IMR-90 (cell line): ENCODE data around the gene C3orf49. TPM values are rescaled to one million over a fixed set of nuclear protein-coding genes. Genes with fewer than 3 reads are reported as not detected.

Source experiments
- ATAC-seq: fragments of 200-7000 bp; cut with Tn5 transposase; 2 replicates; pipeline ENCODE4 v1.9.1; 2020; ENCODE audit warnings: low read depth, mild to moderate bottlenecking, moderate library complexity
- BruUV-seq: library from RNA; stranded (reverse); fragments of 400-500 nt; replicated peaks from 2 replicates; lab custom pipeline; 2021; lab: Mats Ljungman, UMichigan
- CTCF ChIA-PET: fragments of 300-600 bp; formaldehyde crosslinking; extraction: SDS; loops from one replicate; lab custom pipeline; 2021; ENCODE audit warnings: antibody characterized with exemption; lab: Yijun Ruan, JAX
- POLR2A ChIA-PET: fragments of 300-600 bp; sonication (Branson Sonifier 250); formaldehyde crosslinking; loops from one replicate; lab custom pipeline; 2022; ENCODE audit warnings: antibody characterized with exemption; ENCODE audit not compliant: unreplicated experiment; lab: Charles Lee
- DNase-seq: peaks from one replicate; pipeline ENCODE4 v3.0.0; 2013
- H2AFZ ChIP-seq: replicated peaks from 2 replicates; pipeline ENCODE3; 2013; ENCODE audit warnings: low read length, mild to moderate bottlenecking; ENCODE audit not compliant: poor library complexity
- H2AK5ac ChIP-seq: 2 replicates; pipeline ENCODE4 v1.6.1; 2013; ENCODE audit warnings: low read depth, low read length, inconsistent platforms
- H2AK9ac ChIP-seq: replicated peaks from 2 replicates; pipeline ENCODE3; 2013; ENCODE audit warnings: mild to moderate bottlenecking, low read depth, low read length, moderate library complexity; ENCODE audit not compliant: poor library complexity
- H2BK120ac ChIP-seq: 2 replicates; pipeline ENCODE4 v1.6.1; 2013; ENCODE audit warnings: low read depth, low read length, inconsistent platforms
- H2BK15ac ChIP-seq: 3 replicates; pipeline ENCODE4 v1.6.1; 2013; ENCODE audit warnings: low read depth, low read length, inconsistent platforms
- H2BK20ac ChIP-seq: 2 replicates; pipeline ENCODE4 v1.6.1; 2013; ENCODE audit warnings: low read depth, mild to moderate bottlenecking, inconsistent platforms, low read length, moderate library complexity
- H2BK5ac ChIP-seq: 2 replicates; pipeline ENCODE4 v1.6.1; 2013; ENCODE audit warnings: mild to moderate bottlenecking, low read depth, low read length, inconsistent platforms; ENCODE audit not compliant: poor library complexity, severe bottlenecking
- H3K14ac ChIP-seq: replicated peaks from 2 replicates; pipeline ENCODE4 v1.6.1; 2013; ENCODE audit warnings: low read depth, low read length, inconsistent platforms
- H3K18ac ChIP-seq: 2 replicates; pipeline ENCODE4 v1.6.1; 2013; ENCODE audit warnings: low read depth, low read length, control low read depth
- H3K23ac ChIP-seq: 2 replicates; pipeline ENCODE4 v1.6.1; 2013; ENCODE audit warnings: low read depth, low read length, inconsistent platforms
- H3K27ac ChIP-seq: 2 replicates; pipeline ENCODE4 v1.5.1; 2013; ENCODE audit warnings: mild to moderate bottlenecking, control low read depth, low read length; ENCODE audit not compliant: insufficient read depth
- H3K27me3 ChIP-seq: 2 replicates; pipeline ENCODE4 v1.6.1; 2013; ENCODE audit warnings: low read length; ENCODE audit not compliant: control insufficient read depth, insufficient read depth
- H3K36me3 ChIP-seq: 2 replicates; pipeline ENCODE4 v1.6.1; 2013; ENCODE audit warnings: low read length, mixed read lengths; ENCODE audit not compliant: control insufficient read depth, insufficient read depth
- H3K4ac ChIP-seq: 2 replicates; pipeline ENCODE4 v1.6.1; 2013; ENCODE audit warnings: low read depth, low read length, inconsistent platforms
- H3K4me1 ChIP-seq: 2 replicates; pipeline ENCODE4 v1.6.1; 2013; ENCODE audit warnings: low read length, mixed read lengths; ENCODE audit not compliant: control insufficient read depth, insufficient read depth
- H3K4me2 ChIP-seq: 2 replicates; pipeline ENCODE4 v1.6.1; 2013; ENCODE audit warnings: low read depth, mild to moderate bottlenecking, control low read depth, low read length, moderate library complexity
- H3K4me3 ChIP-seq: 2 replicates; pipeline ENCODE4 v1.5.1; 2013; ENCODE audit warnings: low read depth, mild to moderate bottlenecking, control low read depth, low read length, moderate library complexity; ENCODE audit not compliant: insufficient read depth
- H3K56ac ChIP-seq: 2 replicates; pipeline ENCODE4 v1.6.1; 2013; ENCODE audit warnings: low read length, inconsistent platforms; ENCODE audit not compliant: insufficient read depth; ENCODE audit errors: extremely low read depth
- H3K79me1 ChIP-seq, 2 experiments: 2 replicates each; pipeline ENCODE4 v1.6.1; 2013; ENCODE audit warnings: low read length in 2 of 2, inconsistent platforms in 1 of 2, low read depth in 1 of 2
- H3K9ac ChIP-seq: 2 replicates; pipeline ENCODE4 v1.6.1; 2013; ENCODE audit warnings: low read depth, low read length, control low read depth
- H3K9me1 ChIP-seq: 2 replicates; pipeline ENCODE4 v1.6.1; 2013; ENCODE audit warnings: low read length, inconsistent platforms; ENCODE audit not compliant: insufficient read depth
- H3K9me3 ChIP-seq: 2 replicates; pipeline ENCODE4 v1.6.1; 2013; ENCODE audit warnings: low read length; ENCODE audit not compliant: control insufficient read depth, insufficient read depth
- H4K20me1 ChIP-seq: 2 replicates; pipeline ENCODE4 v1.6.1; 2013; ENCODE audit warnings: low read length, inconsistent platforms; ENCODE audit not compliant: insufficient read depth
- H4K5ac ChIP-seq: 2 replicates; pipeline ENCODE4 v1.6.1; 2013; ENCODE audit warnings: mild to moderate bottlenecking, low read depth, low read length, control low read depth
- H4K8ac ChIP-seq, 2 experiments: 2 replicates each; pipeline ENCODE4 v1.6.1; 2013; ENCODE audit warnings: low read depth in 2 of 2, low read length in 2 of 2, control low read depth in 1 of 2, inconsistent platforms in 1 of 2
- H4K91ac ChIP-seq: 2 replicates; pipeline ENCODE4 v1.6.1; 2013; ENCODE audit warnings: low read depth, low read length, inconsistent platforms; ENCODE audit not compliant: insufficient read depth
- BHLHE40 ChIP-seq: fragments of 150-350 bp; IDR thresholded peaks from 2 replicates; pipeline ENCODE4 v1.6.1; 2016; ENCODE audit warnings: mild to moderate bottlenecking, low read depth, low read length
- CEBPB ChIP-seq: IDR thresholded peaks from 2 replicates; pipeline ENCODE4 v1.6.1; 2012; ENCODE audit warnings: low read depth, low read length, improper control_type of control experiment
- FOS ChIP-seq: fragments of 150-350 bp; IDR thresholded peaks from 2 replicates; pipeline ENCODE4 v1.6.1; 2016; ENCODE audit warnings: low read depth, low read length
- NFE2L2 ChIP-seq: fragments of 150-350 bp; IDR thresholded peaks from 2 replicates; pipeline ENCODE4 v1.6.1; 2016; ENCODE audit warnings: low read depth, mild to moderate bottlenecking, low read length
- RAD21 ChIP-seq: IDR thresholded peaks from 2 replicates; pipeline ENCODE4 v1.6.1; 2012; ENCODE audit warnings: low read length, improper control_type of control experiment
- RFX5 ChIP-seq: IDR thresholded peaks from 2 replicates; pipeline ENCODE4 v1.8.0; 2012; ENCODE audit warnings: low read depth, mild to moderate bottlenecking, low read length, moderate library complexity
- SMC3 ChIP-seq: fragments of 150-350 bp; IDR thresholded peaks from 2 replicates; pipeline ENCODE4 v1.6.1; 2016; ENCODE audit warnings: low read depth, mild to moderate bottlenecking, antibody characterized with exemption, low read length, moderate library complexity
- WGBS, 2 experiments: methylation state at CpG; one replicate each; pipeline versions ENCODE4 v1.1.5 to v1.1.7; 2013; ENCODE audit warnings: missing lambda C conversion rate in 2 of 2; ENCODE audit not compliant: insufficient read length in 1 of 2; ENCODE audit errors: extremely low coverage in 2 of 2; 5-methylcytosine and 5-hydroxymethylcytosine counted together
- dilution Hi-C: fragments of 300-500 bp; cut with HindIII; formaldehyde crosslinking; loops from one replicate; pipeline ENCODE4 v1.14.3; 2018; ENCODE audit warnings: low sequenced_read_pairs; ENCODE audit not compliant: unreplicated experiment
- in situ Hi-C: fragments of 300-500 bp; cut with MboI; formaldehyde crosslinking; loops from 3 replicates; pipeline ENCODE4 v1.14.3; 2019; ENCODE audit warnings: low sequenced_read_pairs, inconsistent platforms, mixed read lengths
- intact Hi-C: fragments of 100-400 bp; cut with micrococcal nuclease; formaldehyde crosslinking; loops from 2 replicates; pipeline ENCODE4 v1.10.0; 2022
- polyA plus RNA-seq, 3 experiments: library from polyadenylated mRNA; depleted of rRNA; stranded (reverse); fragments of >200 nt; gene quantifications; 2 replicates each; pipeline ENCODE4 v1.2.3, GENCODE V29; 2012; ENCODE audit warnings: low replicate concordance in 1 of 3
- total RNA-seq: library from RNA; depleted of rRNA; stranded (reverse); fragments of >200 nt; gene quantifications from 2 replicates; pipeline ENCODE4 v1.2.3, GENCODE V29; 2012
- TF ChIP-seq, protein P1 (sequence below): conservative IDR thresholded peaks from 2 replicates; pipeline ENCODE4 v1.5.1; 2012; ENCODE audit warnings: mild to moderate bottlenecking, low read depth, low read length, improper control_type of control experiment
- TF ChIP-seq, protein P2 (sequence below): fragments of 150-350 bp; IDR thresholded peaks from 2 replicates; pipeline ENCODE4 v1.6.1; 2016; ENCODE audit warnings: low read depth, mild to moderate bottlenecking, low read length, moderate library complexity, borderline replicate concordance

C3orf49 gene
- total and polyA plus RNA-seq, 2 of the 4 experiments (the other 2 are of a cell fraction): not detected

- H4K5ac ChIP-seq: no peak overlapping the region
- H2BK5ac ChIP-seq: no peak overlapping the region
- peaks cover 1% of the 10 kb centered on the region; the same call in 1 of the 2 replicates for H3K9me1 ChIP-seq
- TF ChIP-seq CEBPB (0 out of 2 replicates have a peak, but pooled peaks have one; percentile 24), BHLHE40 (no peak), RFX5 (no peak), NFE2L2 (no peak), RAD21 (peak; percentile 90), FOS (no peak), SMC3 (peak; percentile 86)
- TF ChIP-seq, protein P1, sequence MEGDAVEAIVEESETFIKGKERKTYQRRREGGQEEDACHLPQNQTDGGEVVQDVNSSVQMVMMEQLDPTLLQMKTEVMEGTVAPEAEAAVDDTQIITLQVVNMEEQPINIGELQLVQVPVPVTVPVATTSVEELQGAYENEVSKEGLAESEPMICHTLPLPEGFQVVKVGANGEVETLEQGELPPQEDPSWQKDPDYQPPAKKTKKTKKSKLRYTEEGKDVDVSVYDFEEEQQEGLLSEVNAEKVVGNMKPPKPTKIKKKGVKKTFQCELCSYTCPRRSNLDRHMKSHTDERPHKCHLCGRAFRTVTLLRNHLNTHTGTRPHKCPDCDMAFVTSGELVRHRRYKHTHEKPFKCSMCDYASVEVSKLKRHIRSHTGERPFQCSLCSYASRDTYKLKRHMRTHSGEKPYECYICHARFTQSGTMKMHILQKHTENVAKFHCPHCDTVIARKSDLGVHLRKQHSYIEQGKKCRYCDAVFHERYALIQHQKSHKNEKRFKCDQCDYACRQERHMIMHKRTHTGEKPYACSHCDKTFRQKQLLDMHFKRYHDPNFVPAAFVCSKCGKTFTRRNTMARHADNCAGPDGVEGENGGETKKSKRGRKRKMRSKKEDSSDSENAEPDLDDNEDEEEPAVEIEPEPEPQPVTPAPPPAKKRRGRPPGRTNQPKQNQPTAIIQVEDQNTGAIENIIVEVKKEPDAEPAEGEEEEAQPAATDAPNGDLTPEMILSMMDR: peak; percentile 85
- TF ChIP-seq, protein P2, sequence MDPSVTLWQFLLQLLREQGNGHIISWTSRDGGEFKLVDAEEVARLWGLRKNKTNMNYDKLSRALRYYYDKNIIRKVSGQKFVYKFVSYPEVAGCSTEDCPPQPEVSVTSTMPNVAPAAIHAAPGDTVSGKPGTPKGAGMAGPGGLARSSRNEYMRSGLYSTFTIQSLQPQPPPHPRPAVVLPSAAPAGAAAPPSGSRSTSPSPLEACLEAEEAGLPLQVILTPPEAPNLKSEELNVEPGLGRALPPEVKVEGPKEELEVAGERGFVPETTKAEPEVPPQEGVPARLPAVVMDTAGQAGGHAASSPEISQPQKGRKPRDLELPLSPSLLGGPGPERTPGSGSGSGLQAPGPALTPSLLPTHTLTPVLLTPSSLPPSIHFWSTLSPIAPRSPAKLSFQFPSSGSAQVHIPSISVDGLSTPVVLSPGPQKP: no peak
- H3K23ac ChIP-seq: no peak overlapping the region
- no peak overlapping the region for H3K9ac ChIP-seq
- H3K36me3 ChIP-seq: no peaks in the 10 kb centered on the region
- no peak overlapping the region for H3K14ac ChIP-seq
- no CpG with 5 or more reads among the region's 10 CpGs for WGBS, 2 experiments
- H3K4me3 ChIP-seq: no peak overlapping the region
- ChIA-PET CTCF (interaction anchor here (0.6 to 5.7 kb wide), 10 partner anchors 10 to 633 kb away, joined by 3 to 52 read pairs (median 3); no protein-coding TSS in a partner anchor), POLR2A (no interaction called here)
- H2AK5ac ChIP-seq: no peak overlapping the region
- H2BK20ac ChIP-seq: no peak overlapping the region
- no peaks in the 10 kb centered on the region for H3K9me3 ChIP-seq
- H3K27ac ChIP-seq: no peak overlapping the region
- in situ Hi-C loops (loop anchor here (5.0 to 25.0 kb wide), 2 partner anchors 466 to 1206 kb away; no protein-coding TSS in a partner anchor), dilution Hi-C loops (no loop called here), intact Hi-C loops (loop anchor here (1.0 kb wide), 3 partner anchors 157 to 1196 kb away; no protein-coding TSS in a partner anchor)
- BruUV-seq: no TSS peak
- H2AK9ac ChIP-seq: no peak overlapping the region
- no peaks in the 10 kb centered on the region for H3K79me1 ChIP-seq
- no peak overlapping the region for H3K4ac ChIP-seq
- no peak overlapping the region for H4K8ac ChIP-seq
- H4K91ac ChIP-seq: no peak overlapping the region
- DNase-seq (peak; percentile 61), ATAC-seq (peak; percentile 85)
- H2BK120ac ChIP-seq: no peak overlapping the region
- no peak overlapping the region for H2BK15ac ChIP-seq
- no peak overlapping the region for H3K56ac ChIP-seq
- H2AFZ ChIP-seq: no peak overlapping the region
- H3K4me1 ChIP-seq: no peaks in the 10 kb centered on the region
- H3K18ac ChIP-seq: no peak overlapping the region
- no peaks in the 10 kb centered on the region for H4K20me1 ChIP-seq
- H3K27me3 ChIP-seq: no peaks in the 10 kb centered on the region
- no peak overlapping the region for H3K4me2 ChIP-seq
These were observed 583 bp upstream of the C3orf49 start for GRCh38 chr3:63818282-63819150.
